AG04449 (cell line): ENCODE data around the gene ZSCAN4.

Experiments
- CTCF ChIA-PET: fragments of 350-600 bp; formaldehyde crosslinking; extraction: SDS; loops from one replicate; lab custom pipeline; 2021; ENCODE audit warnings: antibody characterized with exemption; lab: Yijun Ruan, JAX
- POLR2A ChIA-PET: fragments of 400-600, 350-600 bp; formaldehyde crosslinking; extraction: SDS; loops from one replicate; lab custom pipeline; 2020; ENCODE audit warnings: antibody characterized with exemption, inconsistent platforms; lab: Yijun Ruan, JAX
- DNase-seq: peaks from one replicate; pipeline ENCODE4 v3.0.0-alpha.2; 2010; ENCODE audit warnings: low read depth, low spot score
- H3K4me3 ChIP-seq: 2 replicates; pipeline ENCODE4 v1.5.1; 2011; ENCODE audit warnings: low read depth, mild to moderate bottlenecking, control low read depth, low read length
- TF ChIP-seq, protein P1 (sequence below): IDR thresholded peaks from one replicate; pipeline ENCODE4 v1.5.1; 2011; ENCODE audit warnings: mild to moderate bottlenecking, moderate library complexity, low read length, control low read depth, inconsistent platforms; ENCODE audit not compliant: insufficient read depth; ENCODE audit errors: missing control alignments

Gene ZSCAN4

GRCh38 chr19:57712222-57712621 lies 43.5 kb downstream of the ZSCAN4 start:
- POLR2A ChIA-PET = no interaction called here
- H3K4me3 ChIP-seq = no peak overlapping the region
- CTCF ChIA-PET = no interaction called here
- TF ChIP-seq, protein P1, sequence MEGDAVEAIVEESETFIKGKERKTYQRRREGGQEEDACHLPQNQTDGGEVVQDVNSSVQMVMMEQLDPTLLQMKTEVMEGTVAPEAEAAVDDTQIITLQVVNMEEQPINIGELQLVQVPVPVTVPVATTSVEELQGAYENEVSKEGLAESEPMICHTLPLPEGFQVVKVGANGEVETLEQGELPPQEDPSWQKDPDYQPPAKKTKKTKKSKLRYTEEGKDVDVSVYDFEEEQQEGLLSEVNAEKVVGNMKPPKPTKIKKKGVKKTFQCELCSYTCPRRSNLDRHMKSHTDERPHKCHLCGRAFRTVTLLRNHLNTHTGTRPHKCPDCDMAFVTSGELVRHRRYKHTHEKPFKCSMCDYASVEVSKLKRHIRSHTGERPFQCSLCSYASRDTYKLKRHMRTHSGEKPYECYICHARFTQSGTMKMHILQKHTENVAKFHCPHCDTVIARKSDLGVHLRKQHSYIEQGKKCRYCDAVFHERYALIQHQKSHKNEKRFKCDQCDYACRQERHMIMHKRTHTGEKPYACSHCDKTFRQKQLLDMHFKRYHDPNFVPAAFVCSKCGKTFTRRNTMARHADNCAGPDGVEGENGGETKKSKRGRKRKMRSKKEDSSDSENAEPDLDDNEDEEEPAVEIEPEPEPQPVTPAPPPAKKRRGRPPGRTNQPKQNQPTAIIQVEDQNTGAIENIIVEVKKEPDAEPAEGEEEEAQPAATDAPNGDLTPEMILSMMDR = no peak
- DNase-seq = no peak

DNA sequence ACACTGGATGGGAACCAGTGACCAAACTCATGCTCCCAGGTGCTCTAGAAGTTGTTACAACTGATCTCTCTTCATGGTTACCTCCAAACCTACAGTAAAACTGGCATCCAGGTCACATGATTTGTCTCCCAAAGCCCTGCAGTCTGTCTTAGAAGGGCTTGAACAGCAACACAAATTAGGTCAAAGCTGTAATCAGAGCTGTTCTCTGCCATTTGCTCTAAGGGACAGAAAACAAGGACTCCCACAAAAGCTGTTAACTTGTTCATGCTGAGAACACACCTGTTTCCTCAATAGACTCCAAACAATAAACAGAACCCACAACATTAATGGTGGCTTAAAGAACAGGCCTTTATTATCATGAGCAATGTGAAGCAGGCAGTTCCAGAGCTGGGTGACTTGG lies 50.7 kb downstream of the ZSCAN4 start:
- DNase-seq = no peak
- H3K4me3 ChIP-seq = no peak overlapping the region
- POLR2A ChIA-PET = no interaction called here
- TF ChIP-seq, protein P1 = no peak
- CTCF ChIA-PET = no interaction called here

- no peak for DNase-seq
- ChIA-PET CTCF (no interaction called here), POLR2A (no interaction called here)
- H3K4me3 ChIP-seq = no peak overlapping the region
- TF ChIP-seq, protein P1 = no peak
Measured at GRCh38 chr19:57719901-57720519, 51.3 kb downstream of the ZSCAN4 start.

DNA sequence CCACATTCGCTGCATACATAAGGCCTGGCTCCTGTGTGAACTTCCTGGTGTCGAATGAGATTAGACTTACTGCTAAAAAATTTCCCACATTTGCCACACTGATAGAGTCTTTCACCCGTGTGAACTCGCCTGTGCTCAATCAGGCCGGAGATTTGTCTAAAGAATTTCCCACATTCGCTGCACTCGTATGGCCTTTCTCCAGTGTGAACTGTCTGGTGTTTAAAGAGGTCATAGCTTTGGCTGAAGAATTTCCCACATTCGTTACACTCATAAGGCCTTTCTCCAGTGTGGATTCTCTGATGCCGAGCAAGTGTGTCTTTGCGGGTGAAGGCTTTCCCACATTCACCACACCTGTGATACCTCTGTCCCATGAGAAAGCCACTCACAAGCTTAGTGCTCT lies 52.1 kb downstream of the ZSCAN4 start:
- DNase-seq = no peak
- TF ChIP-seq, protein P1 = no peak
- H3K4me3 ChIP-seq = no peak overlapping the region
- CTCF ChIA-PET = no interaction called here
- POLR2A ChIA-PET = interaction anchor here (0.8 kb wide), 1 partner anchor 12 kb away, joined by 3 read pairs; the partner anchor contains the start of gene ZNF154
